ENCODE results near the gene AFAP1L1.
"Not testable (repeated sequence)": the region's sequence is repeated elsewhere in the genome, so short reads cannot be mapped to it uniquely, and the experiment has no call there.

AFAP1L1 gene

GRCh38 chr5:149376711-149377447 lies 105.2 kb downstream of the AFAP1L1 start:
- no peak for DNase-seq

GRCh38 chr5:149378241-149378820 lies 106.7 kb downstream of the AFAP1L1 start:
- DNase-seq, result no peak

GRCh38 chr5:149379177-149379761 lies 107.6 kb downstream of the AFAP1L1 start, which contains the start of gene IL17B:
Gene IL17B, minus strand, starts transcription at chr5:149379292. Its CDS starts 67 bp downstream, at chr5:149379225.
- DNase-seq, result no peak

GRCh38 chr5:149379818-149380374 lies 108.2 kb downstream of the AFAP1L1 start:
- no peak for DNase-seq

- no peak for DNase-seq
These were observed 108.9 kb downstream of the AFAP1L1 start for GRCh38 chr5:149380466-149381121.

GRCh38 chr5:149381261-149381985 lies 109.8 kb downstream of the AFAP1L1 start:
- DNase-seq, result no peak

- no peak for DNase-seq
These were observed 110.3 kb downstream of the AFAP1L1 start for GRCh38 chr5:149381986-149382338.

GRCh38 chr5:149382517-149383220 lies 111.0 kb downstream of the AFAP1L1 start:
- DNase-seq, result no peak

GRCh38 chr5:149383399-149383798 lies 111.7 kb downstream of the AFAP1L1 start:
- DNase-seq, result no peak

GRCh38 chr5:149386166-149386565 lies 114.5 kb downstream of the AFAP1L1 start:
- DNase-seq, result no peak

GRCh38 chr5:149387081-149387631 lies 115.5 kb downstream of the AFAP1L1 start:
- no peak for DNase-seq

- DNase-seq, result no peak
These were observed 116.3 kb downstream of the AFAP1L1 start for GRCh38 chr5:149387982-149388381.

GRCh38 chr5:149388498-149389190 lies 117.0 kb downstream of the AFAP1L1 start:
- DNase-seq, result no peak

GRCh38 chr5:149389552-149390495 lies 118.2 kb downstream of the AFAP1L1 start:
- no peak for DNase-seq

- DNase-seq, result not testable (repeated sequence)
These were observed 119.4 kb downstream of the AFAP1L1 start for GRCh38 chr5:149391076-149391475.

All from NCI-H1417 treated with DMSO at 0.1 percent for 48 hours (cell line).